HL-60 (cell line): ENCODE data around the gene SPP1.

ENCODE experiments used
- DNase-seq, 2 experiments: peaks; one replicate each; pipeline ENCODE4 v3.0.0-alpha.2; 2010 to 2020; ENCODE audit warnings: low read depth in 1 of 2, low spot score in 1 of 2
- H3K27ac ChIP-seq: fragments of 250-450 bp; sonication (Bioruptor Pico); replicated peaks from 2 replicates; pipeline ENCODE4 v1.5.1; 2020; ENCODE audit warnings: mild to moderate bottlenecking, moderate library complexity
- H3K27me3 ChIP-seq: fragments of 250-450 bp; sonication (Bioruptor Pico); 2 replicates; pipeline ENCODE4 v1.5.1; 2021; ENCODE audit warnings: mild to moderate bottlenecking, moderate library complexity; ENCODE audit not compliant: insufficient read depth, poor library complexity, severe bottlenecking
- H3K4me3 ChIP-seq: replicated peaks from 2 replicates; pipeline ENCODE4 v1.5.1; 2011; ENCODE audit warnings: mild to moderate bottlenecking, control low read depth, low read length; ENCODE audit not compliant: insufficient read depth
- CTCF ChIP-seq: IDR thresholded peaks from one replicate; pipeline ENCODE4 v1.5.1; 2011; ENCODE audit warnings: low read length, control low read depth, inconsistent platforms; ENCODE audit not compliant: insufficient read depth
- GABPA ChIP-seq: IDR thresholded peaks from 2 replicates; pipeline ENCODE4 v1.6.1; 2012; ENCODE audit warnings: low read depth
- POLR2AphosphoS5 ChIP-seq: IDR thresholded peaks from 2 replicates; pipeline ENCODE4 v1.6.1; 2012; ENCODE audit warnings: low read depth
- SPI1 ChIP-seq: IDR thresholded peaks from 2 replicates; pipeline ENCODE4 v1.6.1; 2012; ENCODE audit warnings: low read depth, mild to moderate bottlenecking, borderline replicate concordance
- TF ChIP-seq, protein P1 (sequence below): IDR thresholded peaks from 2 replicates; pipeline ENCODE4 v1.6.1; 2012; ENCODE audit warnings: low read depth; ENCODE audit not compliant: insufficient replicate concordance

The SPP1 gene

GRCh38 chr4:88030565-88031310 lies 55.2 kb downstream of the SPP1 start:
- DNase-seq = no peak
- no peak overlapping the region for H3K27ac ChIP-seq
- H3K27me3 ChIP-seq = no peaks in the 10 kb centered on the region
- no peak overlapping the region for H3K4me3 ChIP-seq
- no peak for TF ChIP-seq GABPA
- TF ChIP-seq, protein P1, sequence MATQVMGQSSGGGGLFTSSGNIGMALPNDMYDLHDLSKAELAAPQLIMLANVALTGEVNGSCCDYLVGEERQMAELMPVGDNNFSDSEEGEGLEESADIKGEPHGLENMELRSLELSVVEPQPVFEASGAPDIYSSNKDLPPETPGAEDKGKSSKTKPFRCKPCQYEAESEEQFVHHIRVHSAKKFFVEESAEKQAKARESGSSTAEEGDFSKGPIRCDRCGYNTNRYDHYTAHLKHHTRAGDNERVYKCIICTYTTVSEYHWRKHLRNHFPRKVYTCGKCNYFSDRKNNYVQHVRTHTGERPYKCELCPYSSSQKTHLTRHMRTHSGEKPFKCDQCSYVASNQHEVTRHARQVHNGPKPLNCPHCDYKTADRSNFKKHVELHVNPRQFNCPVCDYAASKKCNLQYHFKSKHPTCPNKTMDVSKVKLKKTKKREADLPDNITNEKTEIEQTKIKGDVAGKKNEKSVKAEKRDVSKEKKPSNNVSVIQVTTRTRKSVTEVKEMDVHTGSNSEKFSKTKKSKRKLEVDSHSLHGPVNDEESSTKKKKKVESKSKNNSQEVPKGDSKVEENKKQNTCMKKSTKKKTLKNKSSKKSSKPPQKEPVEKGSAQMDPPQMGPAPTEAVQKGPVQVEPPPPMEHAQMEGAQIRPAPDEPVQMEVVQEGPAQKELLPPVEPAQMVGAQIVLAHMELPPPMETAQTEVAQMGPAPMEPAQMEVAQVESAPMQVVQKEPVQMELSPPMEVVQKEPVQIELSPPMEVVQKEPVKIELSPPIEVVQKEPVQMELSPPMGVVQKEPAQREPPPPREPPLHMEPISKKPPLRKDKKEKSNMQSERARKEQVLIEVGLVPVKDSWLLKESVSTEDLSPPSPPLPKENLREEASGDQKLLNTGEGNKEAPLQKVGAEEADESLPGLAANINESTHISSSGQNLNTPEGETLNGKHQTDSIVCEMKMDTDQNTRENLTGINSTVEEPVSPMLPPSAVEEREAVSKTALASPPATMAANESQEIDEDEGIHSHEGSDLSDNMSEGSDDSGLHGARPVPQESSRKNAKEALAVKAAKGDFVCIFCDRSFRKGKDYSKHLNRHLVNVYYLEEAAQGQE = no peak
- TF ChIP-seq POLR2AphosphoS5 = no peak
- no peak for TF ChIP-seq SPI1
- TF ChIP-seq CTCF = no peak
